ENCODE data around the gene BCKDHB. TPM values are rescaled to one million over a fixed set of nuclear protein-coding genes. Genes with fewer than 3 reads are reported as not detected.
"Not testable (repeated sequence)": the region's sequence is repeated elsewhere in the genome, so short reads cannot be mapped to it uniquely, and the experiment has no call there.

Gene BCKDHB
- total and polyA plus RNA-seq, 2 donors (not counting 1 experiment from before 2014, with no cell fraction given), result 9.6 to 20.1 TPM

DNA sequence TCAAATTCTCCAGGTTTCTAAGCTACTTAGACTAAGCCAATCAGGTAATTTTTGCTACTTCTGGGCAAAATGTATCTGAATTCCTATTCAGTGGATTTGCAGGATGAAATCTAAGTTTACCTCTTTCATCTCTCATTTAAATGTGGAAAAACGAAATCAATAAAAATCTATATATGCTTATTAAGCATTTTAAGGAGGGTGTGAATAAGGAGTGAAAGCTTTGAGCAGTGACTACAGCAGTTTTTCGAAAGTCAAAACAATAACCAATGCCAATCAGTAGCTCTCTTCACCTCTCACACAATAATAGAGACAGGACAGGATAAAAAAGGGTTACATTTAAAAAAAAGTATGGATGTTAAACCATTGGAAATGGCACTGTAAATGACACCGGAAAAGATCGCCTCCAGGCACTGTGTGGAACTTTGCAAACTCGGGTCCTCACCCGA is 476 bp upstream of the BCKDHB start:
- H3K4me1 Mint-ChIP-seq, result peaks cover 13% of the 10 kb centered on the region
- POLR2A ChIA-PET, result no interaction called here

GRCh38 chr6:80122576-80122975 is 16.1 kb downstream of the BCKDHB start:
- H3K27ac ChIP-seq (ENCODE audit: low read length in 2 of 2); H3K36me3 ChIP-seq (replicated peaks in 1 of 2; ENCODE audit: control extremely low read depth in 1 of 2, control insufficient read depth in 1 of 2, extremely low read depth in 1 of 2, insufficient read depth in 2 of 2, low read length in 1 of 2); H3K27me3 ChIP-seq (replicated peaks in 1 of 4; ENCODE audit: control extremely low read depth in 1 of 4, control insufficient read depth in 3 of 4, insufficient read depth in 4 of 4, low read length in 3 of 4); intact Hi-C loops (cut with micrococcal nuclease); ATAC-seq (ENCODE audit: low read depth); DNase-seq; H3K27ac Mint-ChIP-seq; POLR2A ChIA-PET; H4K20me1 ChIP-seq (ENCODE audit: control insufficient read depth, insufficient read depth, low read length, poor library complexity, severe bottlenecking); H3K4me1 ChIP-seq (ENCODE audit: control insufficient read depth in 2 of 2, insufficient read depth in 2 of 2, low read length in 2 of 2); H3K4me2 ChIP-seq (replicated peaks; ENCODE audit: low read depth, low read length, poor library complexity, severe bottlenecking); H2AFZ ChIP-seq (ENCODE audit: insufficient read depth, low read depth, low read length, poor library complexity, severe bottlenecking); H3K9me3 Mint-ChIP-seq (ENCODE audit: insufficient read depth); H3K4me3 ChIP-seq (ENCODE audit: control extremely low read depth in 1 of 5, extremely low read depth in 1 of 5, insufficient read depth in 1 of 5, low read depth in 2 of 5, low read length in 4 of 5); H3K27me3 Mint-ChIP-seq; CTCF ChIA-PET; H3K79me2 ChIP-seq (ENCODE audit: control insufficient read depth, insufficient read depth, low read length); H3K4me1 Mint-ChIP-seq; H3K4me3 Mint-ChIP-seq; H3K9ac ChIP-seq (ENCODE audit: low read length); H3K9me3 ChIP-seq (ENCODE audit: control extremely low read depth in 1 of 3, control insufficient read depth in 2 of 3, insufficient read depth in 1 of 3, low read length in 2 of 3): not testable (repeated sequence)
- no CpG with 5 or more reads among the region's 3 CpGs for WGBS (ENCODE audit: insufficient coverage)

More for the DNA sequence above, 476 bp upstream of the BCKDHB start:
- Mint-ChIP-seq H3K27ac (peak overlapping the region; percentile 91), H3K27me3 (peaks cover 11% of the 10 kb centered on the region), H3K4me3 (peak overlapping the region; percentile 93), H3K9me3 (ENCODE audit: insufficient read depth) (no peaks in the 10 kb centered on the region)
- Histone ChIP-seq H3K9me3 (ENCODE audit: control extremely low read depth in 1 of 3, control insufficient read depth in 2 of 3, insufficient read depth in 1 of 3, low read length in 2 of 3) (peaks cover 0 to 1% (median 0%) of the 10 kb centered on the region in 3 donors), H4K20me1 (ENCODE audit: control insufficient read depth, insufficient read depth, low read length, poor library complexity, severe bottlenecking) (no peaks in the 10 kb centered on the region), H3K4me3 (ENCODE audit: control extremely low read depth in 1 of 5, extremely low read depth in 1 of 5, insufficient read depth in 1 of 5, low read depth in 2 of 5, low read length in 4 of 5) (peak overlapping the region; percentile 45 to 93 (median 83)), H3K27me3 (replicated peaks in 1 of 4; ENCODE audit: control extremely low read depth in 1 of 4, control insufficient read depth in 3 of 4, insufficient read depth in 4 of 4, low read length in 3 of 4) (peaks cover 0 to 19% (median 5%) of the 10 kb centered on the region in 4 experiments), H3K9ac (ENCODE audit: low read length) (peak overlapping the region; percentile 90), H3K4me2 (replicated peaks; ENCODE audit: low read depth, low read length, poor library complexity, severe bottlenecking) (peak overlapping the region; percentile 94), H2AFZ (ENCODE audit: insufficient read depth, low read depth, low read length, poor library complexity, severe bottlenecking) (peak overlapping the region; percentile 97), H3K79me2 (ENCODE audit: control insufficient read depth, insufficient read depth, low read length) (peaks cover 10% of the 10 kb centered on the region), H3K36me3 (replicated peaks in 1 of 2; ENCODE audit: control extremely low read depth in 1 of 2, control insufficient read depth in 1 of 2, extremely low read depth in 1 of 2, insufficient read depth in 2 of 2, low read length in 1 of 2) (no peaks in the 10 kb centered on the region), H3K4me1 (ENCODE audit: control insufficient read depth in 2 of 2, insufficient read depth in 2 of 2, low read length in 2 of 2) (peaks cover 4 to 12% of the 10 kb centered on the region in 2 donors), H3K27ac (ENCODE audit: low read length in 2 of 2) (peak overlapping the region in 1 of 2 donors; percentile 35)
- ATAC-seq (ENCODE audit: low read depth) (no peak), DNase-seq (peak; percentile 11)
- 0% methylated on average over 4 of the region's 6 CpGs for WGBS (ENCODE audit: insufficient coverage)
- CTCF ChIA-PET, result interaction anchor here (1.1 kb wide), 1 partner anchor 328 kb away, joined by 3 read pairs; no protein-coding TSS in a partner anchor
- no peak for TF ChIP-seq EZH2 (IDR thresholded peaks at IDR 0.05; ENCODE audit: borderline replicate concordance, insufficient read depth, low read depth, low read length, poor library complexity, severe bottlenecking)
- TF ChIP-seq, protein P1, sequence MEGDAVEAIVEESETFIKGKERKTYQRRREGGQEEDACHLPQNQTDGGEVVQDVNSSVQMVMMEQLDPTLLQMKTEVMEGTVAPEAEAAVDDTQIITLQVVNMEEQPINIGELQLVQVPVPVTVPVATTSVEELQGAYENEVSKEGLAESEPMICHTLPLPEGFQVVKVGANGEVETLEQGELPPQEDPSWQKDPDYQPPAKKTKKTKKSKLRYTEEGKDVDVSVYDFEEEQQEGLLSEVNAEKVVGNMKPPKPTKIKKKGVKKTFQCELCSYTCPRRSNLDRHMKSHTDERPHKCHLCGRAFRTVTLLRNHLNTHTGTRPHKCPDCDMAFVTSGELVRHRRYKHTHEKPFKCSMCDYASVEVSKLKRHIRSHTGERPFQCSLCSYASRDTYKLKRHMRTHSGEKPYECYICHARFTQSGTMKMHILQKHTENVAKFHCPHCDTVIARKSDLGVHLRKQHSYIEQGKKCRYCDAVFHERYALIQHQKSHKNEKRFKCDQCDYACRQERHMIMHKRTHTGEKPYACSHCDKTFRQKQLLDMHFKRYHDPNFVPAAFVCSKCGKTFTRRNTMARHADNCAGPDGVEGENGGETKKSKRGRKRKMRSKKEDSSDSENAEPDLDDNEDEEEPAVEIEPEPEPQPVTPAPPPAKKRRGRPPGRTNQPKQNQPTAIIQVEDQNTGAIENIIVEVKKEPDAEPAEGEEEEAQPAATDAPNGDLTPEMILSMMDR (IDR thresholded peaks at IDR 0.05), result no peak
- intact Hi-C loops (cut with micrococcal nuclease), result loop anchor here (1.0 to 10.0 kb wide), 5 partner anchors 102 to 1241 kb away; partner anchors contain the start of genes IRAK1BP1, LCA5, PHIP and TTK

All from B cell (primary cell).